ENCODE results near the gene LEFTY2.
"Not testable (repeated sequence)": the region's sequence is repeated elsewhere in the genome, so short reads cannot be mapped to it uniquely, and the experiment has no call there.

The LEFTY2 gene

GRCh38 chr1:225980005-225980836 is 39.2 kb upstream of the LEFTY2 start:
- no peak overlapping the region for H3K4me3 ChIP-seq (ENCODE audit: low read length)
- no peak overlapping the region for H3K4me2 ChIP-seq (ENCODE audit: low read depth, low read length)
- H3K9me3 ChIP-seq (replicated peaks; ENCODE audit: insufficient read depth, low read length) = no peaks in the 10 kb centered on the region
- no peak overlapping the region for H3K27ac ChIP-seq (ENCODE audit: low read length)
- no peaks in the 10 kb centered on the region for H4K20me1 ChIP-seq (ENCODE audit: insufficient read depth, low read length)
- H3K79me2 ChIP-seq (ENCODE audit: low read length) = peaks cover 17% of the 10 kb centered on the region
- no peak overlapping the region for H2AFZ ChIP-seq (ENCODE audit: low read length)
- no peak overlapping the region for H3K9ac ChIP-seq (ENCODE audit: low read length)
- H3F3A ChIP-seq (ENCODE audit: insufficient read depth, low read length) = peaks cover 8% of the 10 kb centered on the region; the same call in 1 of the 2 replicates
- no peaks in the 10 kb centered on the region for H3K9me2 ChIP-seq (replicated peaks; ENCODE audit: insufficient read depth, low read length)
- no peak for TF ChIP-seq EZH2 (optimal IDR thresholded peaks at IDR 0.05; ENCODE audit: low read depth, low read length)
- no peak for TF ChIP-seq CTCF (IDR thresholded peaks at IDR 0.05; ENCODE audit: low read length)
- no peak for TF ChIP-seq EZH2phosphoT487 (IDR thresholded peaks at IDR 0.05; ENCODE audit: low read length)
- peaks cover 5% of the 10 kb centered on the region; the same call in 1 of the 2 replicates for H3K4me1 ChIP-seq (ENCODE audit: low read length)
- DNase-seq = no peak
- H3K27me3 ChIP-seq (replicated peaks; ENCODE audit: insufficient read depth, low read length) = no peaks in the 10 kb centered on the region
- peaks cover 15% of the 10 kb centered on the region; the same call in 1 of the 2 replicates for H3K36me3 ChIP-seq (replicated peaks; ENCODE audit: insufficient read depth, low read length)

- Histone ChIP-seq H3K27ac (ENCODE audit: low read length) (no peak overlapping the region), H3K9me3 (replicated peaks; ENCODE audit: insufficient read depth, low read length) (no peaks in the 10 kb centered on the region), H3F3A (ENCODE audit: insufficient read depth, low read length) (peaks cover 8% of the 10 kb centered on the region; the same call in 1 of the 2 replicates), H3K4me1 (ENCODE audit: low read length) (no peaks in the 10 kb centered on the region), H3K4me3 (ENCODE audit: low read length) (no peak overlapping the region), H3K79me2 (ENCODE audit: low read length) (peaks cover 11% of the 10 kb centered on the region; the same call in 1 of the 2 replicates), H2AFZ (ENCODE audit: low read length) (no peak overlapping the region), H3K9me2 (replicated peaks; ENCODE audit: insufficient read depth, low read length) (no peaks in the 10 kb centered on the region), H4K20me1 (ENCODE audit: insufficient read depth, low read length) (no peaks in the 10 kb centered on the region), H3K9ac (ENCODE audit: low read length) (no peak overlapping the region), H3K36me3 (replicated peaks; ENCODE audit: insufficient read depth, low read length) (peaks cover 15% of the 10 kb centered on the region; the same call in 1 of the 2 replicates), H3K4me2 (ENCODE audit: low read depth, low read length) (no peak overlapping the region), H3K27me3 (replicated peaks; ENCODE audit: insufficient read depth, low read length) (no peaks in the 10 kb centered on the region)
- TF ChIP-seq EZH2 (optimal IDR thresholded peaks at IDR 0.05; ENCODE audit: low read depth, low read length) = no peak
- TF ChIP-seq CTCF (IDR thresholded peaks at IDR 0.05; ENCODE audit: low read length) = no peak
- TF ChIP-seq EZH2phosphoT487 (IDR thresholded peaks at IDR 0.05; ENCODE audit: low read length) = no peak
- DNase-seq = no peak
These were observed 38.4 kb upstream of the LEFTY2 start for GRCh38 chr1:225979421-225979820.

- Histone ChIP-seq H3K9me3 (replicated peaks; ENCODE audit: insufficient read depth, low read length) (no peaks in the 10 kb centered on the region), H3K36me3 (replicated peaks; ENCODE audit: insufficient read depth, low read length) (peaks cover 10% of the 10 kb centered on the region; the same call in 1 of the 2 replicates), H4K20me1 (ENCODE audit: insufficient read depth, low read length) (no peaks in the 10 kb centered on the region), H3K27ac (ENCODE audit: low read length) (no peak overlapping the region), H2AFZ (ENCODE audit: low read length) (no peak overlapping the region), H3K4me3 (ENCODE audit: low read length) (no peak overlapping the region), H3K9ac (ENCODE audit: low read length) (no peak overlapping the region), H3F3A (ENCODE audit: insufficient read depth, low read length) (peaks cover 8% of the 10 kb centered on the region; the same call in 1 of the 2 replicates), H3K79me2 (ENCODE audit: low read length) (no peaks in the 10 kb centered on the region), H3K4me1 (ENCODE audit: low read length) (no peaks in the 10 kb centered on the region), H3K9me2 (replicated peaks; ENCODE audit: insufficient read depth, low read length) (no peaks in the 10 kb centered on the region), H3K27me3 (replicated peaks; ENCODE audit: insufficient read depth, low read length) (no peaks in the 10 kb centered on the region), H3K4me2 (ENCODE audit: low read depth, low read length) (no peak overlapping the region)
- TF ChIP-seq CTCF (IDR thresholded peaks at IDR 0.05; ENCODE audit: low read length) (no peak), EZH2 (optimal IDR thresholded peaks at IDR 0.05; ENCODE audit: low read depth, low read length) (no peak), EZH2phosphoT487 (IDR thresholded peaks at IDR 0.05; ENCODE audit: low read length) (no peak)
- DNase-seq = no peak
These were observed 37.1 kb upstream of the LEFTY2 start for GRCh38 chr1:225977937-225978748.

DNA sequence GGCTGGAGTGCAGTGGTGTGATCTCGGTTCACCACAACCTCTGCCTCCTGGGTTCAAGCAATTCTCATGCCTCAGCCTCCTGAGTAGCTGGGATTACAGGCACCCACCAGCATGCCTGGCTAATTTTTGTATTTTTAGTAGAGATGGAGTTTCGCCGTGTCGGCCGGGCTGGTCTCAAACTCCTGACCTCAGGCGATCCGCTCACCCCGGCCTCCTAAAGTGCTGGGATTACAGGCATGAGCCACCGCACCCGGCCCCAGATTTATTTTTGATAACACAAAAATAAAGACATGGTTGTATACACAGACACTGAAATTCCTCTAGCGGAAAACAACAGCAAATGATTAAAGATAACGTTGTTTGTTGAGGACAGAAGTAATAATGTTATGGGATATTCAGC is 34.1 kb upstream of the LEFTY2 start:
- H3F3A ChIP-seq (ENCODE audit: insufficient read depth, low read length); H3K9me2 ChIP-seq (replicated peaks; ENCODE audit: insufficient read depth, low read length); H3K79me2 ChIP-seq (ENCODE audit: low read length); H3K9me3 ChIP-seq (replicated peaks; ENCODE audit: insufficient read depth, low read length); H3K27ac ChIP-seq (ENCODE audit: low read length); H3K27me3 ChIP-seq (replicated peaks; ENCODE audit: insufficient read depth, low read length); H3K36me3 ChIP-seq (replicated peaks; ENCODE audit: insufficient read depth, low read length); H4K20me1 ChIP-seq (ENCODE audit: insufficient read depth, low read length); DNase-seq; H3K4me1 ChIP-seq (ENCODE audit: low read length): not testable (repeated sequence)
- peak overlapping the region; percentile 61; the same call in 1 of the 2 replicates for H3K4me2 ChIP-seq (ENCODE audit: low read depth, low read length)
- H3K4me3 ChIP-seq (ENCODE audit: low read length) = peak overlapping the region; percentile 48; the same call in 1 of the 2 replicates
- H2AFZ ChIP-seq (ENCODE audit: low read length) = peak overlapping the region; percentile 79; the same call in 1 of the 2 replicates
- peak overlapping the region; percentile 32; the same call in 1 of the 2 replicates for H3K9ac ChIP-seq (ENCODE audit: low read length)

All from MM.1S (cell line).